Stimulated activated effector memory CD8-positive, alpha-beta T cell treated with anti-CD3 and anti-CD28 coated beads, Interleukin-12 subunit alpha, Interleukin-12 subunit beta, amount 100 ng/mL, for 72 hours (primary cell): ENCODE data around the gene LRRFIP1.
A peak's percentile ranks its signal among the peaks of the same experiment; 100 is the strongest.

Experiments used
- ATAC-seq: fragments of 150-1000 bp; cut with Tn5 transposase; 2 replicates; pipeline ENCODE4 v1.10.0; 2021
- DNase-seq, 2 donors: peaks; one replicate each; pipeline ENCODE4 v3.0.0; 2021 to 2022; ENCODE audit warnings: low spot score in 2 of 2
- H3K27ac Mint-ChIP-seq: one replicate; pipeline ENCODE4 v1.8.0; 2022; ENCODE audit warnings: mild to moderate bottlenecking, mixed read lengths
- H3K36me3 Mint-ChIP-seq: one replicate; pipeline ENCODE4 v1.8.0; 2022; ENCODE audit warnings: mild to moderate bottlenecking, mixed read lengths
- H3K4me1 Mint-ChIP-seq: one replicate; pipeline ENCODE4 v1.8.0; 2022; ENCODE audit warnings: mixed read lengths
- H3K4me3 Mint-ChIP-seq: one replicate; pipeline ENCODE4 v1.8.0; 2022; ENCODE audit warnings: mild to moderate bottlenecking, mixed read lengths
- H3K9me3 Mint-ChIP-seq: one replicate; pipeline ENCODE4 v1.8.0; 2022; ENCODE audit warnings: mixed read lengths

Gene LRRFIP1, protein sequence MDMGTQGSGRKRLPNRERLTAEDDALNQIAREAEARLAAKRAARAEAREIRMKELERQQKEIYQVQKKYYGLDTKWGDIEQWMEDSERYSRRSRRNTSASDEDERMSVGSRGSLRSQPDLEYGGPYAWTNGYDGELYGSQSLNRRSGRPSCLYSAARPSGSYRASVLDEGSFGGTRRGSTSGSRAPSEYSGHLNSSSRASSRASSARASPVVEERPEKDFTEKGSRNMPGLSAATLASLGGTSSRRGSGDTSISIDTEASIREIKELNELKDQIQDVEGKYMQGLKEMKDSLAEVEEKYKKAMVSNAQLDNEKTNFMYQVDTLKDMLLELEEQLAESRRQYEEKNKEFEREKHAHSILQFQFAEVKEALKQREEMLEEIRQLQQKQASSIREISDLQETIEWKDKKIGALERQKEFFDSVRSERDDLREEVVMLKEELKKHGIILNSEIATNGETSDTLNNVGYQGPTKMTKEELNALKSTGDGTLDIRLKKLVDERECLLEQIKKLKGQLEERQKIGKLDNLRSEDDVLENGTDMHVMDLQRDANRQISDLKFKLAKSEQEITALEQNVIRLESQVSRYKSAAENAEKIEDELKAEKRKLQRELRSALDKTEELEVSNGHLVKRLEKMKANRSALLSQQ

DNA sequence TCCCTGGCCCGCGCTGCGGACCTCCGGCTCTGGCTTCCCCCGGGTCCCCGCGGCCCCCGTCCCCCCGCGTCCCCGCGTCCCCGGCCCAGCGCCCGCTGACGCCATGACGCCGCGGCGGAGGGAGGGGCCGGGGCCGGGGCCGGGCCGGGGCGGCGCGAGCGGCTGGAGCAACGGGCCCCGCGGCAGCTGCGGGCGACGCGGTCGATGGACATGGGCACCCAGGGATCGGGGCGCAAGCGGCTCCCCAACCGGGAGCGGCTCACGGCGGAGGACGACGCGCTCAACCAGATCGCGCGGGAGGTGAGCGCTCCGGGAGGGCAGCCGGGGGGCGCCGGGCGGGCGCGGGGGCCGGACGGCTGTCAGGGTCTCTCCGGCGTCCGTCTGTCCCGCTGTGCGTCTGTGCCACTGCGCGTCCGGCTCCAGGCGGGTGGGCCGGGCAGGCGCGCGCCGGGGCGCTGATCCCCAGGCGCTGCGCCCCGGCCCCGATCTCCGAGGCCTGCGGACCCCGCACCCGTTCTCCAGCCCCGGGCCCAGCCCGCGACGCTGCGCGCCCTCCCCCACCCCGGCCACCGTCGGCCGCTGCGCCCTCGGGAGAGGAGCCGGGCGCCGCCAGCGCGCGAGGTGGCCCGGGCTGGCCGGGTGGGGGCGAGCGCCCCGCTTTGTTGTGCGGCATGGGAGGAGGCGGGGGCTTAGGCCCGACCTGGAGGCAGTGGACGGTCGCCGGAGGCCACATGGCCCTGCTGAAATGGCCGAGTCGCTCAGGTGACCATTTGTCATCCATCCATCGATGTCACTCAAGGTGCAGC lies at the start of gene LRRFIP1:
Gene LRRFIP1, plus strand, starts transcription at position 147 of the 806 bp plus-strand sequence. Its CDS starts 58 bp downstream, at position 205.
- DNase-seq (no peak), ATAC-seq (peak; percentile 55)
- Mint-ChIP-seq H3K27ac (no peak within 1 kb of the TSS), H3K4me1 (no peaks in the 10 kb centered on the region), H3K9me3 (no peaks in the 10 kb centered on the region), H3K4me3 (peak within 1 kb of the TSS; percentile 61), H3K36me3 (no peaks in the 10 kb centered on the region)

DNA sequence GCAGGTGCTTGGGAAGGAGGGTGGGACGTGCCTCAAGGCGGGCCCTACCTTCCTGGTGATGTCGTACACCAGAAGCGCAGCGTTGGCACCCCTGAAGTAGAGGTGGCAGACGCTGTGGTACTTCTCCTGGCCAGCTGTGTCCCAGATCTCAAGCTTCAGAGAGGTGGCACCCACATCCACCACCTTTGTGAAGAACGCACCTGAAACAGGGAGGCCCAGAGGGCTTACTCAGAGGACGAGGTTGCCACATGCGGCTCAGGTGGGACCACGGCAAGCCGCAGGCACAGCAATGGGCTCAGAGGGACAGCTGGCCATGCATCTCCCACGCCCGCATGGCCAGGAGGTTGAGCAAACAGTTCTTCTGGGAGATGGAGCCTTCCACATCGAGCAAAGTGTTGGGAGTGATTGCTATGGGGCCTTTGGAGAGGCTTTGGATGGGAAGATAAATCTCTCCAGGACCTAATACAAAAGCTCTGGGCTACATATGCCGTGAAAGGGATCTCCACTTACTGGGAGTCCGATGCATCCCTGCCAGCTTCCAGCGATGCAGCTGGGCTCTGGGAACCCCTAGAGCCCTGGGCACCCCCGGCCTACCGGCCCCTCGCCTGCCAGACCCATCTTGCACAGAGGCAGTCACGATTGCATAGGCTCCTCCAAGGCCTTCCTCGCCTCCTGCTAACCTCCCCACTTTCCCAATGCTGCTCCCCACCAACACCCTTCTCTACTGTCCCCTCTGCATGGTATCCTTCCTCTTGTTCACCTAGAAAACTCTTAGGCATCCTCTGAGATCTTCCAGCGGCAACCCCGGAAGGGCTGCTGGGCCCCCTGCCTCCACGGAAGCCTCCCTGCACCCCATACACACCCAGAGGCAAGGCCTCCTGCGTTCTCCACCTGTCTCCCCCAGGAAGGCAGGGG lies 49.2 kb upstream of the LRRFIP1 start:
- Mint-ChIP-seq H3K9me3 (no peaks in the 10 kb centered on the region), H3K4me3 (no peak overlapping the region), H3K36me3 (peaks cover 5% of the 10 kb centered on the region), H3K27ac (no peak overlapping the region), H3K4me1 (peaks cover 9% of the 10 kb centered on the region)
- no peak for ATAC-seq
- no peak for DNase-seq

DNA sequence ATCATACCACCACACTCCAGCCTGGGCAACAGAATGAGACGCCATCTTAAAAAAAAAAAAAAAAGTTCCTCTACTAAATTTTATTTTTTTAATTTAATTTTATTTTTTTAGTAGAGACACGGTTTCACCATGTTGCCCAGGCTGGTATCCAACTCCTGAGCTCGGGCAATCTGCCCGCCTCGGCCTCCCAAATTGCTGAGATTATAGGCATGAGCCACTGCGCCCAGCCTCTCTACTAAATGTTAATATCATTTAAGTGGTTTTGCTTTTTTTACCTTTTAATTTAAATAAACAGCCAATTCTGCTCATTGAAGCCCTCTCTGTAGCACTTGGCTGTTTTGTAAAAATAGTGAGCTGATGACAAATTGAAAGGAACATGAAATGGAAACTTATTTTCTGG lies 46.1 kb upstream of the LRRFIP1 start:
- no peaks in the 10 kb centered on the region for H3K9me3 Mint-ChIP-seq
- no peak overlapping the region for H3K27ac Mint-ChIP-seq
- peaks cover 8% of the 10 kb centered on the region for H3K4me1 Mint-ChIP-seq
- peaks cover 5% of the 10 kb centered on the region for H3K36me3 Mint-ChIP-seq
- DNase-seq (no peak), ATAC-seq (no peak)
- H3K4me3 Mint-ChIP-seq = no peak overlapping the region

DNA sequence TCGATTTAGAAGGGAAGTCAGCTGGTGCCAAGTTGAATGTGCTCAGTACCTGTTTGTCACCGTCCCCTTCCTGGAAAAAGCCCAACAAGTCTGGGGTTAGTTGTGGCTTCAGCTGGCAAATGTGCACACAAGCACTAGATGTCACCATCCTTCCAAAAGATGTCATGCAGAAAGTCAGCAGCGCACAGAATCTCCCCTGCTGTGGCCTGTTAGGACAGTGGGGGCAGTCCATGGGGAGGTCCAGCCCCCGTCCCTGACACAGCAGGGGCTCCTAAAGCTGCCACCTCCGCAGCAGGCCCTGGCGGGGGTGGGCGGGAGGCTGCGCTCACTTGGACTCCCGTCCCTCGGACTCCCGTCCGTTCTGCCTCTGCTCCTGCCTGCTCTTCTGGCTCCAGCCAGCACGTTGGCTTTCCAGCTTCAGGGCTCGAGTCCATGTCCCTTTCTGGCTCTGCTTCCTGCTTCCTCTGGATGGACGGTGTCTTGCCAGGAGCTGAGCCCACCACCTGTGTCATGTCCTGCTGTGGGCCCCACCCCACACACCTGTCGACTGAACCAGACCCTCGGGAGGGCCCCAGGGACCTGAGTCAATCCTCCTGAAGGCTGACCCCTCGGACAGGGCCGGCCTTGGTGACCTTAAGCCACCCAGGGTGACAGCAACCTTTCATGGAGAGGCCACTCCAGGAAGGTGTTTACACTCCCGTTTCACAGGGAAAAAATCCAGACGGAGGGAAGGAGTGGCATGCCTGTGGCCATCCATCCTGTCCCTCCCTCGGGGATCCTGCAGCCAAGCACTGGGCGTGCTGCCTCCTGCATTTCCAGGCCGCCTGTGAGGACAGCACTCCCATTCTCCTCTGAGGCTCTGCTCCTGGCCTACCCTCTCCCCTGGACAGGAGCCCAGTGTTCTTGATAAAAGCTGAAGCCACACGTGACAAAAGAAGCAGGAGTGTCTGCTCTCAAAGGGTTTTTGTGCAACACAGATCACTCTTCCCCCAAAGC lies 45.3 kb upstream of the LRRFIP1 start:
- ATAC-seq (peak; percentile 92), DNase-seq (peak in 1 of 2 donors; percentile 68)
- no peaks in the 10 kb centered on the region for H3K9me3 Mint-ChIP-seq
- H3K4me3 Mint-ChIP-seq = no peak overlapping the region
- H3K36me3 Mint-ChIP-seq = peaks cover 5% of the 10 kb centered on the region
- H3K27ac Mint-ChIP-seq = no peak overlapping the region
- H3K4me1 Mint-ChIP-seq = peaks cover 1% of the 10 kb centered on the region

DNA sequence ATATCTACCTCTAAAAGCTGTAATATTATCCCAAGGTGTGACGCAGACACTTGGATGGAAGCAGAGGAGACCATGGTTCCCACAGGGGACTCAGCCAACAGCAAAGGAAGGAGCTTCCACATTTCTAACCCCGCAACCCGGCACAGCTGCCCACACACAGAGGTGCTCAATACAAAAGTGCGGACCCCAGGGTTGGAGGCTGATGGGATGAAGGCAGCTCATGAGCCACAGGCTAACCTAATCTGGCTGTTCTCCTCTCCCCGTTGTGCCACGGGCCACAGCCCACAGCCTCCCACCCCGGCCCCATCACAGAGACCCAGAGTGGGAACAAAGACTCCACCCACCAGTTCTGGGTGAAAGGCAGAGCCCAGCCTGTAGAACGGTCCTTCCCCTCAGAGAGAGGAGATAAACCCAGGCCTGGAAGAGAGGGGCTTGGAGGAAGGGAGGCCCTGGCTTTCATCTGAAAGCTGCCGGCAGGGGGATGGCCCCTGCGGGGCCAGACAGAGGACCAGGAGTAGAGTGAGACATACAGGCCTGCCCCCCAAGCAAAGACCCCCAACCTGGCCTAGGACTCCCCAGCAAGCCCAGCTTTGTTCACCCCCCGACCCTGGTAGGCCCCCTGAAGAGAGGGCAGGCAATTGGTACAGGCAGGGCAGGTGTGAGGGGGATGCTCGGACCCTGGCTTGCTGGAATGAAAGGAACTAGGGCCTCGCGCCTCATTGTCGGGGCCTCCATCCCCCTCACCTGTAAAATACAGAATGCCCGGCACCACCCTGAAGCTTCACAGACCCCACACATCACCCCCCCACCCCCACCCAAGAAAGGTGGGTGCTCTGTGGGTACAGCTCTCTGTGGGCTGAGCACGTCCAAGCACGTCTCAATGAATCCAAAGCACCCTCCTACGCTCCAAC lies 43.7 kb upstream of the LRRFIP1 start:
- no peaks in the 10 kb centered on the region for H3K9me3 Mint-ChIP-seq
- H3K4me3 Mint-ChIP-seq = no peak overlapping the region
- H3K4me1 Mint-ChIP-seq = no peaks in the 10 kb centered on the region
- ATAC-seq (no peak), DNase-seq (no peak)
- H3K27ac Mint-ChIP-seq = peak overlapping the region; percentile 13
- H3K36me3 Mint-ChIP-seq = peaks cover 5% of the 10 kb centered on the region

DNA sequence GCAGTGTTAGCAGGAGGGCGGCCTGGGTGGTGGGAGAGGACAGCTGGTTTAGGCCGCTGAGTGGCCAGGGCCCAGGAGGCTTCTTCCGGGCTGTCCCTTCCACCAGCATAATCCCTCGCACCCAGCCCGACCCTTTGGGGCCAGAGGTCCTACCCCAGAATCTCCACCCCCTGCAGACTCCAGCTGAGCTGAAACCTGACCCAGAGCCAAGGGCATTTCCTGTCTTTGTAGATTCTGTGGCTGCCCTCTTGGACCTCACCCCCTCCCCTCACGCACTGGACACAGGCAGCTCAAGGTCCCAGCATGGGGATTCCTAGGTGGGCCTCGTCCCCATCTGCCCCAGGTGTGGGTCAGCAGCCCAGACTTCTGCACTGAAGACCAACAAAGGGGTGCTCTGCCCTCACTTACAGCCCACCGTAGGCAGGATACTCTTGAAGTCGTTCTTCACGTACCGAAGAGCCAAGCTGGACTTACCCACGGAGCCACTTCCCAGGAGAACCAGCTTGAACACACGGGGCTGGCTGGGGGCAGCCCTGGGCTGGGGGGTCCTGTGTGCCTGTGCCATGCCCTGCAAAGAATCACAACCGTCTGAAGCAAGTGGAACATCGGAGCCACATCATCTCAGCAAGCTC lies 41.7 kb upstream of the LRRFIP1 start:
- DNase-seq (no peak), ATAC-seq (no peak)
- Mint-ChIP-seq H3K4me3 (no peak overlapping the region), H3K27ac (no peak overlapping the region), H3K36me3 (peaks cover 5% of the 10 kb centered on the region), H3K9me3 (no peaks in the 10 kb centered on the region), H3K4me1 (no peaks in the 10 kb centered on the region)

DNA sequence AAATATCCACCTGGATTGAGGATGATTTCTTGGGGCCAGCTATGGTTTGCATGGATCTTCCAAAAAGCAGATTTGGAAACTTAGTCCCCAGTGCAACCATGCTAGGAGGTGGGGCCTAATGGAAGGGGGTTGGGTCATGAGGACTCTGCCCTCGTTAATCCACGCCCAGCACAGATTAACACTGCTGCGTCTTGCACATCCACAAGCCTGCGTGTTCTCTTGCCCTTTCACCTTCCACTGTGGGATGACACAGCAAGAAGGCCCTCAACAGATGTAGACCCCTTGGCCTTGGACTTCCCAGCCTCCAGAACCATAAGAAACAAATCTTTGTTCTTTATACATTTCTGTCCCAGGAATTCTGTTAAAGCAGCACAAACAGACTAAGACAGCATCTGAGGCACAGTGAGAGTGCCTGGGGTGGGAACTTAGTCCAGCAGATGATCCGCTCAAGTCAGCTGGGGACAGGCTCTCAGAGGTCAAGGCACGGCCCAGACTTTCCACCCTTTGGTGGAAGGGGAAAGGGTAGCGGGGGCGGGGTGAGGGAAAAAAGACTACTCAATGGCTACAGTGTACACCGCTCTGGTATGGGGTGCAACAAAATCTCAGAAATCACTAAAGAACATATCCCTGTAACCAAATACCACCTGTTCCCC lies 39.2 kb upstream of the LRRFIP1 start:
- DNase-seq (no peak), ATAC-seq (no peak)
- no peaks in the 10 kb centered on the region for H3K9me3 Mint-ChIP-seq
- no peak overlapping the region for H3K27ac Mint-ChIP-seq
- no peak overlapping the region for H3K4me3 Mint-ChIP-seq
- peaks cover 10% of the 10 kb centered on the region for H3K4me1 Mint-ChIP-seq
- H3K36me3 Mint-ChIP-seq = no peaks in the 10 kb centered on the region

DNA sequence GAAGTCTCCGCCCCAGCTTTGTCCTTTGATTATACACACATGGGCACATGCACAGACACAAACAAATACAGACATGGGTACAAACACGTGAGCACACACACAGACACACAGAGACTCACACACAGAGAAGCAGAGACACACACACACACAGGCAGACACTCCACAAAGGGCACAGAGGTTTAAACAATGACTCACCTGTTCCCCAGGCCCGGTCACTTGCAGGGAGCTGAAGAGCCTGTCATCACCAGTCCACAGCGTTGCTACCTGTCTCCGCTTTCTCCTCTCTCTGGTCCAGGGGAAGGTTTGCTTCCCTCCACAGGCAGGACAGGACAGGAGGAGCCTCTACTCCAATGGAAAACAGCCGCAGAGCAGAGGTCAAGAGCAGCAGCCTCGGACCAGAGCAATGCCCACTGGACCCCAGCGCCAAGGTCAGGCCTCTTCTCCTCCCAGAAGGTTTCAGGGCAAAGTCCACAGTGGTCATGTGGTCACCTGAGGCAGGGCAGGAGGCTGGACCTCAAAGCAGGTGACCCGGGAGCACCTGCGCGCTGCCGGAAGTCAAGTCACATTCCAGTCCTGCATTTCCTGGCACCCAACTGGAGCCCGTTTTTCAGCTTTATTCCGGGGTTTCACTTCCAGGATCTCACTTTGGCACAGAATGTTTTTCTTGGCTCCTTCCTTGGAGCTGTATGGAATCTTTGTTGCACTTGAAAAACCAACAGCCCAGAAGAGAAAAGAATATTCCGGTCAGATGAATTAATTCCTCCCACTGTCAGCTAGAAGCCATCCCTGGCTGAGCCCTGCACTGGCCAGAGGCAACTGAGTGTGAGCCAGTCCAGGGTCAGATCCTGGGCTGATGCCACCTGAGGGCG lies 36.9 kb upstream of the LRRFIP1 start, which contains the start of gene RAB17:
Gene RAB17, minus strand, starts transcription at position 463 of the 869 bp plus-strand sequence. CDS start 4,580 bp downstream, outside the sequence.
- H3K9me3 Mint-ChIP-seq = no peaks in the 10 kb centered on the region
- ATAC-seq (peak; percentile 52), DNase-seq (no peak)
- H3K27ac Mint-ChIP-seq = no peak within 1 kb of the TSS
- H3K4me3 Mint-ChIP-seq = no peak within 1 kb of the TSS
- H3K4me1 Mint-ChIP-seq = peaks cover 10% of the 10 kb centered on the region
- H3K36me3 Mint-ChIP-seq = no peaks in the 10 kb centered on the region

DNA sequence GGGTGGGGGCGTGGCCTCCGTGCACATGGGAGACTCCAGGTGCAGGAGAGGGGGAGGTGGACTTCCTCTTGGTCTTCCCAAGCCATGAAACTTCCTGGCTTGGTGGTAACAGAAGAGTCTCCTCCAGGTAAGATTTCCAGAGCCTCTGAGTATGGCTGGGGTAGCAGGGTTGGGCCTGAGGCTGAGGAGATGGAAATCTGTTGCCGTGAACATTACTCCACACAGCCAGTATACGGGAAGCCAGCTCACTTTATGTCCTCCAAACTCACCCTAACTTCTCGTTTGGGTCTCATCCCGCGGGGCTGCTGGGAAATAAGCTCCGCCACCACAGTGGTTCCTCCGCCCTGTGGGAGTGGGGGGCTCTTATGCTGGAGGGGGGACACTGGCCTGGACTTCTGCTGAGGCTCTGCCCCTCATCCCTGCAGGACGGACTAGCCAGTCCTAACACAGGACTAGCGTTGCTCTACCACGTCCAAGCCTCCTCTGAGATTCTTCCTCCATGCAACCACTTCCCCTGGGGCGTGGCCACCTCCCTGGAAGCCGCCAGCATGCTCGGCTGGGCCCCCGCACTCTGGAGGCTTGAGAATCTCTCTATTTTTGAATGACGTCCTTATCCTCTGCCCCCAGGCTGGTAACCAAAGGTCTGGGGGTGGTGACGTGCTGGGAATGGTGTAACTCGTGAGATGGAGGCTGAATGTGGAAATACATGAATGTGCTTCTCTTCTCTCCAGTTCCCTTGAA lies 36.1 kb upstream of the LRRFIP1 start:
- no peak overlapping the region for H3K27ac Mint-ChIP-seq
- no peak for ATAC-seq

DNA sequence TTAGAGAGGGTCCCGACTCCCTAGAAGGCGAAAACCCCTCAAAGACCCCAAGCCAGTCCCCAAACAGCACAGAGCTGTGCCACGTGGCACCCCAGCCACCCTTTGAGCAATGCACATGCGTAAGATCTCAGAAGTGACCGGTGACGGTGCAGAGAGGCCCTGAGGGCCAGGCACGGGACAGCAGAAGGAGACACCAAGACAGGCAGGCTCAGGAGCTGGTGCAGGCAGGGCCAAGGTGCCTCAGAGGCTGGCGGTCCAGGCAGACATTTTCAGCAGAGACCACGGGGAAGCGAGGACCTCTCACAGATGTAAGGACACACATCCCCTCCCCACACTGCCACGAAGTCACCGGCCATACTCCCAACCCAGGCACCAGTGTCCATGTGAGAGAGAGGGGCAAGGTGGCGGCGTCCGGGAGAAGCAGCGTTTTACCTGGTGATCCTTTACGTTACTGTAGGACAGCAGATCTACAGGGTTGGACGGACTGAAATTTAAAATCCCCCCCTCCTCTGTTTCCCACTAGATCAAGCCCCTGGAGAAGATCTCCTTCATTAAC lies 34.9 kb upstream of the LRRFIP1 start:
- no peak overlapping the region for H3K4me3 Mint-ChIP-seq
- no peaks in the 10 kb centered on the region for H3K9me3 Mint-ChIP-seq
- ATAC-seq (no peak), DNase-seq (no peak)
- no peaks in the 10 kb centered on the region for H3K36me3 Mint-ChIP-seq
- H3K27ac Mint-ChIP-seq = no peak overlapping the region
- H3K4me1 Mint-ChIP-seq = peaks cover 11% of the 10 kb centered on the region

More for the DNA sequence above, 36.1 kb upstream of the LRRFIP1 start:
- no peaks in the 10 kb centered on the region for H3K9me3 Mint-ChIP-seq
- no peaks in the 10 kb centered on the region for H3K36me3 Mint-ChIP-seq
- H3K4me3 Mint-ChIP-seq = no peak overlapping the region
- DNase-seq = no peak
- peaks cover 10% of the 10 kb centered on the region for H3K4me1 Mint-ChIP-seq

DNA sequence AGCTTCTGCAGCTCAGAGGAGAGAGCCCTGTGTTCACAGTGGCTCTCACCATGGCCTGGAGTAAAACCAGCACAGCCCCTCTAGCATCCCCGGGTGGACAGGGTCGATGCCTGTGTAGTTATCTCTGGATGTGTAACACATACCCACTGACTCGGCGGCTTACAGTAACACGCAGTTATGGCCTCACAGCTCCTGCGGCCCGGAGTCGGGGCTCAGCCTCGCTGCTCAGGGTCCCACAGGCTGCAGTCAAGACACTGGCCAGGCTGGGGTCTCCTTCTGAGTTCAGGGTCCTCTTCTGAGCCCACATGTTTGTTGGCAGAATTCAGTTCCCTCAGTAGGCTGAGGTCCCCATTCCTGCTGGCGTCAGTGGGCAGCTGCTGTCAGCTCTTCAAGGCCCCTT lies 34.4 kb upstream of the LRRFIP1 start:
- no peak overlapping the region for H3K4me3 Mint-ChIP-seq
- H3K27ac Mint-ChIP-seq = no peak overlapping the region

More for the DNA sequence above, 34.4 kb upstream of the LRRFIP1 start:
- no peak for ATAC-seq
- no peak for DNase-seq
- Mint-ChIP-seq H3K36me3 (no peaks in the 10 kb centered on the region), H3K4me1 (peaks cover 16% of the 10 kb centered on the region), H3K9me3 (no peaks in the 10 kb centered on the region)
